ENCODE results near the gene GPC1.

DNA sequence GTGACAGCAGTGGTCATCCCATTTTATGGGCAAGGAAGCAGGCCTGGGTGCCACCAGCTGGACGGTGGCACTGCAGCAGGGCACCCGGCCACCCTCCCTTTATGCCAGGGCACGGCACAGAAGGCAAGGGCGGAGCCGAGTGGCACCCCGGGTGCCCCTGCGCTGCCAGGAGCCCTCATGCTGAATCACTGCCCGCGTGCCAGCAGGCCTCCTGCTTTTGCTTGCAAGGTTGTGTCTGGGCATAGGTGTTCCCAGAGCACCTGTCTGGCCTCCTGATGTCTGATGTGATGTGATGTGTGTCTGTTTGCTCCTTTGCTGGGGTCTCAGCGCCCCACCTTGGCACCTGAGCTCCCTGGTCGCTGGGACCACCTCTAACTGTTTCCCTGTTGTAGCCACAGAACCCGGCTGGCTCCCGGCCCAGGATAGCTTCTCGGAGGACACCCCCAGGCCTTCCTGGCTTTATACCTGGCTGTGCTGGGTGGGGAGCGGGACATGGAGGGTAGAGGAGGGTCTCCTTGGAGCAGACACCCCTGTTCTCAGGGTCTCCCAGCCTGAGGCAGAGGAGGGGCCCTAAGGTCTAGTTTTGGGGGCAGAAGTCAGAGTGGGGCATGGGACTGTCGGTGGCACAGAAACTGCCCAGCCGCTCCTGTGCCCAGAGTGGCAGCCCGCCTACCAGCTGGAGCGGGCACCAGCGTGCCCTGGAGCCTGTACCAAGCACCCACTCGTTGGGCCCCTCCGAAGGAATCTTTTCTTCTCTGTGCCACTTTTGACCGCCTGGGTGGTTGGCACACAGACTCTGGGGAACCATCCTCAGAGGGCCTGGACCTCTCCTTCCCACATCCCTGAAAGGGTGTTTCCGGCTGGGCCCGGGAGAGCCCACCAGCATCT, 3.6 kb downstream of the GPC1 start:
- no peak for TF ChIP-seq ZC3H10 (CRISPR knock-in tag; IDR thresholded peaks at IDR 0.05)
- no peak for TF ChIP-seq ZFP30 (CRISPR knock-in tag; IDR thresholded peaks at IDR 0.05)
- no peak for TF ChIP-seq POU6F1 (CRISPR knock-in tag; IDR thresholded peaks at IDR 0.05; ENCODE audit: borderline replicate concordance, low read depth)
- TF ChIP-seq ARNTL (CRISPR knock-in tag; IDR thresholded peaks at IDR 0.05; ENCODE audit: borderline replicate concordance, low read depth) = no peak
- TF ChIP-seq, protein P1, sequence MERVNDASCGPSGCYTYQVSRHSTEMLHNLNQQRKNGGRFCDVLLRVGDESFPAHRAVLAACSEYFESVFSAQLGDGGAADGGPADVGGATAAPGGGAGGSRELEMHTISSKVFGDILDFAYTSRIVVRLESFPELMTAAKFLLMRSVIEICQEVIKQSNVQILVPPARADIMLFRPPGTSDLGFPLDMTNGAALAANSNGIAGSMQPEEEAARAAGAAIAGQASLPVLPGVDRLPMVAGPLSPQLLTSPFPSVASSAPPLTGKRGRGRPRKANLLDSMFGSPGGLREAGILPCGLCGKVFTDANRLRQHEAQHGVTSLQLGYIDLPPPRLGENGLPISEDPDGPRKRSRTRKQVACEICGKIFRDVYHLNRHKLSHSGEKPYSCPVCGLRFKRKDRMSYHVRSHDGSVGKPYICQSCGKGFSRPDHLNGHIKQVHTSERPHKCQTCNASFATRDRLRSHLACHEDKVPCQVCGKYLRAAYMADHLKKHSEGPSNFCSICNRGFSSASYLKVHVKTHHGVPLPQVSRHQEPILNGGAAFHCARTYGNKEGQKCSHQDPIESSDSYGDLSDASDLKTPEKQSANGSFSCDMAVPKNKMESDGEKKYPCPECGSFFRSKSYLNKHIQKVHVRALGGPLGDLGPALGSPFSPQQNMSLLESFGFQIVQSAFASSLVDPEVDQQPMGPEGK (CRISPR knock-in tag; IDR thresholded peaks at IDR 0.05; ENCODE audit: borderline replicate concordance) = no peak
- TF ChIP-seq, protein P2, sequence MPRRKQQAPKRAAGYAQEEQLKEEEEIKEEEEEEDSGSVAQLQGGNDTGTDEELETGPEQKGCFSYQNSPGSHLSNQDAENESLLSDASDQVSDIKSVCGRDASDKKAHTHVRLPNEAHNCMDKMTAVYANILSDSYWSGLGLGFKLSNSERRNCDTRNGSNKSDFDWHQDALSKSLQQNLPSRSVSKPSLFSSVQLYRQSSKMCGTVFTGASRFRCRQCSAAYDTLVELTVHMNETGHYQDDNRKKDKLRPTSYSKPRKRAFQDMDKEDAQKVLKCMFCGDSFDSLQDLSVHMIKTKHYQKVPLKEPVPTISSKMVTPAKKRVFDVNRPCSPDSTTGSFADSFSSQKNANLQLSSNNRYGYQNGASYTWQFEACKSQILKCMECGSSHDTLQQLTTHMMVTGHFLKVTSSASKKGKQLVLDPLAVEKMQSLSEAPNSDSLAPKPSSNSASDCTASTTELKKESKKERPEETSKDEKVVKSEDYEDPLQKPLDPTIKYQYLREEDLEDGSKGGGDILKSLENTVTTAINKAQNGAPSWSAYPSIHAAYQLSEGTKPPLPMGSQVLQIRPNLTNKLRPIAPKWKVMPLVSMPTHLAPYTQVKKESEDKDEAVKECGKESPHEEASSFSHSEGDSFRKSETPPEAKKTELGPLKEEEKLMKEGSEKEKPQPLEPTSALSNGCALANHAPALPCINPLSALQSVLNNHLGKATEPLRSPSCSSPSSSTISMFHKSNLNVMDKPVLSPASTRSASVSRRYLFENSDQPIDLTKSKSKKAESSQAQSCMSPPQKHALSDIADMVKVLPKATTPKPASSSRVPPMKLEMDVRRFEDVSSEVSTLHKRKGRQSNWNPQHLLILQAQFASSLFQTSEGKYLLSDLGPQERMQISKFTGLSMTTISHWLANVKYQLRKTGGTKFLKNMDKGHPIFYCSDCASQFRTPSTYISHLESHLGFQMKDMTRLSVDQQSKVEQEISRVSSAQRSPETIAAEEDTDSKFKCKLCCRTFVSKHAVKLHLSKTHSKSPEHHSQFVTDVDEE (CRISPR knock-in tag; IDR thresholded peaks at IDR 0.05) = no peak
- no peak for TF ChIP-seq ISL1 (CRISPR knock-in tag; IDR thresholded peaks at IDR 0.05)
- TF ChIP-seq RARB (CRISPR knock-in tag; IDR thresholded peaks at IDR 0.05) = no peak
